ENCODE results near the gene PJA2.

Gene PJA2

GRCh38 chr5:109349388-109349787 is 60.4 kb downstream of the PJA2 start:
- no peak for DNase-seq

- DNase-seq: no peak
These were observed 62.4 kb downstream of the PJA2 start for GRCh38 chr5:109347252-109347888.

GRCh38 chr5:109345699-109346098 is 64.1 kb downstream of the PJA2 start:
- DNase-seq: no peak

GRCh38 chr5:109340351-109340750 is 69.4 kb downstream of the PJA2 start:
- DNase-seq: no peak

DNA sequence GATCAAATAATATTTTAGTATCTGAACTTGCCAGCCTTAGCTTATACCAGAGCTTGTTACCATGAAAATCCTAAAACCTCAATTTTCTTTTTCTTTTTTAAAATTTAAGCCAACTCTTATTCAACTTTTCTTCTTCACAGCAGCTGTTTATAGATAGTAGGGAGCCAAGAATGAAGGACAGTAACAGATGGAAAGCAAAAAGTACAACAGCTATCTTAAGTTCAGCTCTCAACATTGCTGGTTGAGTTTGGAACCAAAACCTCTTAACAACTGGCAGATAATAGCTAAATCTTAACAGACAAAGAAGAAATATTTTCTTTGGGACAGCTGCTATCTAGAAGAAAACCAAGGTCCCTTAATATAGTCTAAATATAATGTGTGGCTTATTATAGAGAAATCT is 74.7 kb downstream of the PJA2 start:
- DNase-seq: no peak

DNA sequence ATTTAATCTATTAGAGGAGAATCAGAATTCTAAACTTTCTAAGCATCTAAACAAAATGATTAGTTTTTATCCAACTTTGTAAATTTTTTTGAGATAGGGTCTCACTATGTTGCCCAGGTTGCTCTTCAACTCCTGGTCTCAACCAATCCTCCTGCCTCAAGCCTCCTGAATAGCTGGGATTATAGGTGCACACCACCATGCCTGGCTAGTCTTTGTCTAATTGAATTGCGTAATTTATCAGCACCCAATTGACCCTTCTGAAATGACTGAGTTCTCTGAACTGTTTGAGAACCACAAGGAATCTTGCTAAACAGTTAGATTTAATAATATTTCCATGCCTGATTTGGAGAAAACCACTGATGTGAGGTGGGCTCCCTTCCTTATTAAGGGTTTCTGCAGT is 75.7 kb downstream of the PJA2 start:
- no peak for DNase-seq

DNA sequence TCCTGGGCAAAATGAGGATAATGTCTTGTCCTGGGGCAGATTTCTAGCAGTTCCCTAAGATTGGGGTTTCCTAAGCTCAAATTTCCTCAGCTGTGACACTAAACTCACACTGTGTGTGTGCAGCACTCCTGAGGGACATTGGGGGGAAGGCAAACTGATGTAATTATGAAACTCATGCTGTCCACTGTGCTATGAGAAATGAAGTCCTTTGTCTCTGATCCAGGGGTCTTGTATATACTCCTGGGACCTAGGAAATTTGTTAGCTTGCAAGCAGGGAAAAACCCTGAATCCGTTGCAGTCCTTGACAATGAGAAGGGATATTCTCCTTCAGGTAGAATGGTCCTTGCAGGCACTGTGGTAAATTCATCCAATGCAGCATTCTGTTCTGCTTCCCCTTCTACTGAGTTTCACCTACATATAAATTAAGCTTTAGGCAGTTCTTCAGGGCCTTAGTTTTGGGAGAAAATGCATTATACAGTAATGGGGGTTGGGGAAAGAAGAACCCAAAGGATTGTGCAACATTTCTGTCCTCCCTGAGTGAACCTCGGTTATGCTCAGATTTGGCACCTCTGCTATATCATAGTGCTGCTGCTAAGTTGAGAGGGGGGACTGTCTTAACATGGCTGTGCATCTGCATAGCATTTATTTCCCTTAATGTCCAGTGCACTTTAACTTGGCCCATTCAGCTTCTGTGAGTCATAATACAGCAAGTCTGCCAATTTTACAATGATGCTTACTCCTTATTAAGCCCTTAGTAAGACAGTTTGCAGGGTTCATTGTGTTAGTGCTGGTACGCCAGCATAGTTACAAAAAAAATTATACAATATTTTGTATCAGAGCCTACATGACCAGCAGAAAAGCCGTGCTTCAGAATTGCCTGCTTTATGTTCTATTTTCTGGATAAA is 80.2 kb downstream of the PJA2 start:
- DNase-seq: peak; percentile 62

DNA sequence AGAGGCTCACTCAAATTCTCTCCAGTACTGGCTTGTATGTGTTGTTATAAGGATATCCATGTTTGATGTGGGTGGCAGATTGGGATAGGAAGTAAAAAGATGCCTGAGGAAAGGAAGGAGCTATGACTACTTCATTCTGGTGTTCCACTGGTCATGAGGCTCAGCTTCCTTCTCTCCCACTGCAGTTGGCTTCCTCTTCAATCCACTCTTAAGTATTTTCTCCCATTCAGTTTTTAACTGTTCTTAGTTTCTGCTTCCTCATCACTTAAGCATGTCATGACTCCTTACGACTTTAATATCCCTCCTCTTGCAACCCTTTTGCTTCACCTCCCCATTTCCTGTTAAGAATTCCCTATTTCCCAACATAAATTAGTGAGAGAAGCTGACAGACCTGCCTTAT is 81.1 kb downstream of the PJA2 start:
- peak; percentile 72 for DNase-seq

DNA sequence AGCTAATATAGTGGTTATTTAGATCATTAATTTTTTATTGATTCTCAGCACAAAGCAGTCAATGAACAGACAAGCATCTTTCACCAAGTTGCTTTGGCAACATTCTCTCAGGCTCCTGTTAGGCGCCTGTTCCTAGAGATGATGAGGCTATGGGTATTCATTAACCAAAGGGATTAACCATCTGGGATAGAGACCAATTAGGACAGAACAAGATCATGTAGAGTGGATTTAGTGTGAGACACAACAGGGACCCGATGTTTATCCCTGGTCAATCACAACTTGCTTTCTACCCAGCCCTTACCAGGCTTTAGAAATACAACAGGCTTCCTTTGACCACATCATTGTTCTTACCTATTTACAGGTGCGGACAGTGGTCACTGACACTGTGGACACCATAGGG is 82.2 kb downstream of the PJA2 start:
- DNase-seq: no peak

DNA sequence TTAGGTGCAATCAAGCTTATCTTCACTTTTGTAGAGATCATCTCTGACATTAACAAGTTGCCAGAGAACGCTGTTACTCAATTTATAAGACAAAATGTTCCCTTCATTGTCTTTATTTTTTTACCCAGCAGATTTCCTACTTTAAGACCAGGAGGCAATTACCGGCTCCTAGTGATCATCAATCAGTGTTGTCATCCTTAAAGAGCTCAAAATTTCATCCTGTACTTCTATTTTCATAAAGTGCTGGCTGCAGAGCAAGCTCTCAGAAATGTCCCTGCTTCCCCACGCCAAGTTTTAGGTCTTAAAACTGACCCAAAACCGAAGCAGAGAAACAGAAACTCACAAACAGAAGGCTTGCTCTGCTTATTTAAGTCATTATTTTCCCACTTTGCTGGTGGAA is 82.9 kb downstream of the PJA2 start:
- no peak for DNase-seq

DNA sequence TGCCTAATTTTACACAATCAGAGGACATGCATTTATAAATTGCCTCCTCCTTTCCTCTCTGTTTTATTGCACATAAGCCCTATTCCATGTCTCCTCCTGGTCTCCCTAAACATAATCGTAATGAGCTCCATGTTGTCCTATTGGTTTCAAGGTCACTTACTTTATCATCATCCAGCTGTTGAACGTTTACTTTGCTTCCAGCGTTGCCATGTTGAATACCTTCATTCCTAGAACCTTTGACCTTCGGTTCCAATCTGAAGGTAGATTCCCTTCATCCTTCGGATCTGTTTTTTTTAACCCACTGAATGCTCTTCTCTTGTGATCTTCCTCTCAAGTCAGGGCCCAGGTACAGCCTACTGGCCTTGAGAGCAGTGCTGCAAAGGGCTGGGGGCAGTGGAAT is 84.3 kb downstream of the PJA2 start:
- DNase-seq: no peak

DNA sequence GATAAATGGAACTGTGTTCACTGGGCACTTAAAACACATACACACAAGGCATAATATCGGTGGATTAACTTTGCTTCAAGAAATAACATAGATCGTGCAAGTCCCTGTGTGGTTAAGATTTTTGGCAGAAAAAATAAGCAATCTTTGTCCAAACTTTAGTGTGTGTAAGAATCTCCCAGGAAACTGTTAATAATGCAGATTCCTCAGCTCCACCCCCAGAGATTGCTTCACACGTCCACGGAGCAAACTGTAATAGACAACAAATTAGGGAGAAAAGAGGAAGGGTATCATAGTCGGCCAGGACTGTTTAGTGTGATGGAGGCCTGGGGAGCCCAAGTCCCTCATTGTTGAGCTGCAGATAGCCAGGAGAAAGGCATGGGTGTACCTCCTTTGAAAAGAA is 84.8 kb downstream of the PJA2 start:
- no peak for DNase-seq

DNA sequence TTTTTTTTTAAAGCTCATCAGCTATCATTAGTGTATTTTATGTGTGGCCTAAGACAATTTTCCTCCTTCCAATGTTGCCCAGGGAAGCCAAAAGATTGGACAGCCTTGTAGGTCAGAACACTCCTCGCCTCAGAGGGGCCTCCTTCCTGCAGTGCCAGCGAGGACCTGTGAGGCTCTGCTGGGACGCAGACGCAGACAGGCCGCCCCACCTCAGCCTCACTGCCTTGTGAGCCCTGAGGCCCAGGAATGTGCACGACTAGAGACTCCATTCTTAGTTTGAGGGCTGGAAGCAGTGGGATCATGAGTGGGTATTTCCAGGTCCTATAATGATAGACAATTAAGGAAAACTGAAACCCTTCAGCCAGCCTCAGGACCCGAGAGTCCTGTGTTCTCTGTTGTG is 85.4 kb downstream of the PJA2 start:
- DNase-seq: no peak

DNA sequence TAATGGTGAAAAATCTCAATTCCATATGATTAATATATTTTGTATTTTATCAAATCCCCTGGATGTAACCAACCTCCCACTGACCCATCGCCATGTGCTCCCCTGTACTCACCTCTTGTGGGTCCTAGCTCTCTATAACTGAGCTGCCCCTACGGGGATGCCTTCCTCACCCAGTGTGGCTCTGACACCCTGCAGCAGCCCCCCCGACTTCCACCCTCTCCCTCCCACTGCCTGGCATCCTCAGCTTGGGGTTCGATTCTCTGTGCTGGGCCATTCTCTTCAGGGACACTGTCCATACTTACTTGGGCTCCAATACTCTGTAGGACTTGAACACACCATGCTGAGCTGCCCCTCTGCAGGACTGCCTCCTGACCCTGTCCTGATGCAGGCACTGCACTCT is 87.1 kb downstream of the PJA2 start:
- DNase-seq: no peak

- DNase-seq: no peak
These were observed 90.4 kb downstream of the PJA2 start for GRCh38 chr5:109319351-109319750.

GRCh38 chr5:109318455-109319108 is 91.2 kb downstream of the PJA2 start:
- DNase-seq: no peak

- DNase-seq: peak; percentile 9
These were observed 93.1 kb downstream of the PJA2 start for GRCh38 chr5:109316634-109317033.

DNA sequence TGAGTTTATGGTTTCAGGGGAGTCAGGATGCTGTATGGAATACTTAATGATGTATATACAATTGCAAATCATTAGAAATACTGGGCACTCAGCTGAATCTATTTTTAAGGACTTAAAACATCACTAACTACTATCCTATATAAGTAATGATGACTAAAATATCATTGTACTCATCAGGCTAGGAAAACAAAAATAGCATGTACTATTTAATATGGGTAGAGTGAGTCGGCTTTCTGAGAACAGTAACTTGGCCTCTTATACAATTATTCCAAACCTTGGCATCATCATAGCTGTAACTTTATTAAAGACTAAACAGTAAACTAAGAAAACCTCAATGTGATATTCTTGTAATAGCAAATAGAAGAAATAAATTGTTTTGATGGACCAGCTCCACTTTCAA is 94.5 kb downstream of the PJA2 start:
- DNase-seq: no peak

GRCh38 chr5:109313127-109313526 is 96.6 kb downstream of the PJA2 start:
- no peak for DNase-seq

DNA sequence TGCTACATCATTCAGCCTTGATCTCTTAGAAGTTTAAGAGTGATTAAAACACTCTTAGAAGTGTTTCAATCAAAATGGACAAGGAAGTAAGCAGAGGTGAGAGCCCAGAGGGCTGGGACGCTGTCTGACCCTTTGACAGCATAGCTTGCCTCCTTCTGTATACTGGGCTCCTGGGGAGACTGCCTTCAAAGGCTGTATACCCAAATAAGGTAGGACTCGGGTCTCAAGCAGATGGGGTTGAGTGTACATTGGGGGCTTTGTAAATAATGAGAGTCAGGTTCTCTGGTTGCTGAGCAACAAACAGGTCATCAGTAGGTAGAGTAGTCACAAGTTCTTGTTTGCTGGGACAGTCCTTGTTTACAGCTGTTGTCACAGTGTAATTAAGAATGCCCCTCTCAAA is 97.1 kb downstream of the PJA2 start:
- no peak for DNase-seq

DNA sequence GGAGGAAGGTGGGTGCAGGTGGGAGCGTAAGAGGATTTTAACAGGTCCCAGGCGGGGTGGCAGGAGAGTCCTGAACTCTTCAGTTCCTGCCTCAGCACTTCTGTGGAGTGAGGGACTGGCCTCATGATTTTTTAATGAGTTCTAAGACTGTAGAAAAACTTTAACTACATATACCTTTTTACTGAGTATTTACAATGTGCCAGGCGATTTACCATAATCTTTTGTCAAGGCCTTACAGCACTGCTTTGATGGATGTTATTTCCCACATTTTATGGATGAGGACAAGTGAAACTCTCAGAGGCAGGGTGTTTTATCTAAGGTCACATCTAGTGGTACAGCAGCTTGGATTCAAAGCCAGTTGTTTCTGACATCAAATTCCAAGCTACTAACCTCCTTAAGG is 99.5 kb downstream of the PJA2 start:
- no peak for DNase-seq

- DNase-seq: no peak
These were observed 100.3 kb downstream of the PJA2 start for GRCh38 chr5:109309326-109310063.

DNA sequence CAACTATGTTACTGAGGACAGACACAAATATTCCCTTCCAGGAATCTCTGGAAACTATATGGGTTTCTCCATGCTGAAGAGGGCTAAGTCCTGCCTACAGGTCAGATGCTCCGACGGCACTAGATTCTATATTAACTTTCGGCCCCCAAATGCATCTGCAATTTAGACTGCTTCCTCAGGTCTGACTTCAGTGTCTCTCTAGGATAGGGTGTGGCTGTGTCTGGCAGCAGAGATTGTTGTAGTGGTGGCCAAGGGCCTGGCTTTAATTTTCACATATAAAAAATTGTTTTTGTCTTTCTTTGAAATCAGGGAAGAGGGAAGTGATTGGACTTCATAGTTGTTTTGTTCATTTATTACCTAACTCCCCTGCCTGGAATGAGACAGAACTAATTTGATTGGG is 101.8 kb downstream of the PJA2 start:
- no peak for DNase-seq

Measured in NCI-H226 (cell line).